Measurements from ENCODE around the gene ZNF511. TPM values are rescaled to one million over a fixed set of nuclear protein-coding genes. Genes with fewer than 3 reads are reported as not detected.

ZNF511 gene
- total RNA-seq, 1 experiment from 2014 or later: 49.0 TPM

DNA sequence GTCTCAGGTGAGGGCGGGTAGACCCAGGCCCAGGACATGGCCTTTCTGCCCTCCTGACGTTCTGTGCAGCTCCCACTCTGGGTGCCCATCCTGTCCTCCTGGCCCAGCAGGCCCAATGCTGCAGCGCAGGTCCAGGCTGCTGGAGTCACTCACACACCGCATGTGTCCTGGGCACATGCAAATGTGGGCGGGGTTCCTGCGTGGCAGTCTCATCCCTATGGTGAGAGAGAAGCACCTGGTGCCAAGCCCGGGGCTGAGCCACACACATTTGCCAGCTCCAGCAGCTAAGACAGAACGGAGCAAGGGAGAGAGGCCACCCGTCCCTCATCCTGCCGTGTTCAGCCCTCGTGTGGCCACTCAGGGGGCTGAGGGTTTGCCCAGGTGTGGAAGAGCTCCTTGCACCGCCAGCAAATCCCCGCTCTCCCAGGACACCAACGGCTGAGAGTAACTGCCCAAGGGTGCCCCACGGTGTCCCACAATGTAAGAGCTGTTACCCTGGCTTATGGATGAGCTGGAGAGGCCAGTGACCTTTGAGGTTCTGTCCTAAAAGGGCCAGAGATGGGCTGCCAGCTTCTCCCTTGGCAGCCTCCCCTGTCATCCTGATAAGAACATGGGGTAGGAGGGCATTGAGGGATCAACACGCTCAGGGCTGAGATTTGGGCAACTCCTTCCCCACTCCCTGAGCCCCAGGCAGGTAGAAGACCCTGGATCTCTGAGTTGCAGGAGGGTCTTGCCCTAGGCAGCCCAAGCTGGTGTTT is 44.7 kb downstream of the ZNF511 start:
- TF ChIP-seq CBX3 (IDR thresholded peaks at IDR 0.05; ENCODE audit: low read depth) (no peak), YY1 (IDR thresholded peaks at IDR 0.05; ENCODE audit: extremely low read depth, insufficient replicate concordance, low read depth, low read length) (no peak), EZH2phosphoT487 (IDR thresholded peaks at IDR 0.05; ENCODE audit: borderline replicate concordance) (no peak), ZFX (IDR thresholded peaks at IDR 0.05) (no peak), EZH2 (IDR thresholded peaks at IDR 0.05) (no peak), TCF7L2 (IDR thresholded peaks at IDR 0.05; ENCODE audit: borderline replicate concordance, extremely low read depth, insufficient read depth, insufficient read length) (no peak), ELF1 (IDR thresholded peaks at IDR 0.05; ENCODE audit: borderline replicate concordance, low read depth) (no peak), EGR1 (IDR thresholded peaks at IDR 0.05; ENCODE audit: low read depth) (no peak), JUND (IDR thresholded peaks at IDR 0.05) (no peak)
- TF ChIP-seq, protein P1, sequence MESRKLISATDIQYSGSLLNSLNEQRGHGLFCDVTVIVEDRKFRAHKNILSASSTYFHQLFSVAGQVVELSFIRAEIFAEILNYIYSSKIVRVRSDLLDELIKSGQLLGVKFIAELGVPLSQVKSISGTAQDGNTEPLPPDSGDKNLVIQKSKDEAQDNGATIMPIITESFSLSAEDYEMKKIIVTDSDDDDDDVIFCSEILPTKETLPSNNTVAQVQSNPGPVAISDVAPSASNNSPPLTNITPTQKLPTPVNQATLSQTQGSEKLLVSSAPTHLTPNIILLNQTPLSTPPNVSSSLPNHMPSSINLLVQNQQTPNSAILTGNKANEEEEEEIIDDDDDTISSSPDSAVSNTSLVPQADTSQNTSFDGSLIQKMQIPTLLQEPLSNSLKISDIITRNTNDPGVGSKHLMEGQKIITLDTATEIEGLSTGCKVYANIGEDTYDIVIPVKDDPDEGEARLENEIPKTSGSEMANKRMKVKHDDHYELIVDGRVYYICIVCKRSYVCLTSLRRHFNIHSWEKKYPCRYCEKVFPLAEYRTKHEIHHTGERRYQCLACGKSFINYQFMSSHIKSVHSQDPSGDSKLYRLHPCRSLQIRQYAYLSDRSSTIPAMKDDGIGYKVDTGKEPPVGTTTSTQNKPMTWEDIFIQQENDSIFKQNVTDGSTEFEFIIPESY (IDR thresholded peaks at IDR 0.05; ENCODE audit: extremely low read depth, insufficient replicate concordance, low read length): no peak
- Histone ChIP-seq H3K9ac (ENCODE audit: low read length) (no peak overlapping the region), H3K4me3 (replicated peaks in 1 of 2; ENCODE audit: low read depth in 1 of 2, low read length in 2 of 2) (no peak overlapping the region), H3K9me2 (ENCODE audit: insufficient read depth) (no peaks in the 10 kb centered on the region), H3K36me3 (ENCODE audit: control insufficient read depth in 1 of 2, insufficient read depth in 2 of 2, low read length in 2 of 2) (no peaks in the 10 kb centered on the region), H3K9me3 (ENCODE audit: control insufficient read depth in 1 of 2, insufficient read depth in 1 of 2, low read depth in 1 of 2, low read length in 2 of 2) (no peaks in the 10 kb centered on the region), H3K27me3 (ENCODE audit: insufficient read depth, low read length) (no peaks in the 10 kb centered on the region), H4K20me1 (ENCODE audit: insufficient read depth) (no peaks in the 10 kb centered on the region), H2AFZ (ENCODE audit: low read depth, low read length, poor library complexity, severe bottlenecking) (no peak overlapping the region), H3K4me2 (ENCODE audit: low read length) (no peak overlapping the region), H3K79me2 (ENCODE audit: insufficient read depth, low read length) (peaks cover 6% of the 10 kb centered on the region; the same call in 1 of the 2 replicates), H3K4me1 (ENCODE audit: control insufficient read depth in 1 of 2, insufficient read depth in 2 of 2, low read length in 2 of 2) (peaks cover 3 to 5% of the 10 kb centered on the region in 2 experiments; a peak in 2 of 4 replicates), H3K27ac (ENCODE audit: low read depth, low read length) (no peak overlapping the region)
- BruUV-seq (replicated peaks): no TSS peak
- no peak for DNase-seq (ENCODE audit: low read depth, low spot score)
- CTCF ChIA-PET: no interaction called here
- ATAC-seq: no peak
- intact Hi-C loops (cut with micrococcal nuclease): no loop called here
- POLR2A ChIA-PET: no interaction called here
- RAD21 ChIA-PET (ENCODE audit: low non-redundant PET in 1 of 2, low total read pairs in 2 of 2, uncharacterized antibody in 2 of 2, unreplicated experiment in 2 of 2): no interaction called here

Measured in HCT116 (cell line).